OCI-LY1 (cell line): Measurements from ENCODE around the gene SEMA4F.

Experiments
- CTCF ChIP-seq: fragments of 200-600 bp; sonication (generic), shearing (Covaris generic); IDR thresholded peaks from 2 replicates; pipeline ENCODE4 v1.5.1; 2017; ENCODE audit warnings: mild to moderate bottlenecking, antibody characterized with exemption, low read length, moderate library complexity, mixed read lengths
- EZH2 ChIP-seq: fragments of 200-600 bp; sonication (generic), shearing (Covaris generic); IDR thresholded peaks from 2 replicates; pipeline ENCODE4 v1.8.0; 2017; ENCODE audit warnings: borderline replicate concordance, mixed run types, mild to moderate bottlenecking, antibody characterized with exemption, low read length, moderate library complexity, mixed read lengths

GRCh38 chr2:74719066-74719465, 65.0 kb downstream of the SEMA4F start:
- TF ChIP-seq CTCF (no peak), EZH2 (no peak)
